Cardiac fibroblast (primary cell): ENCODE measurements around the gene LRMDA.

ENCODE experiments used
- DNase-seq, 2 donors: peaks; one replicate each; pipeline versions ENCODE4 v3.0.0 to v3.0.0-alpha.2; 2010; ENCODE audit warnings: low read depth in 2 of 2
- H3K4me3 ChIP-seq, 2 donors: replicated peaks in 1 of 2; 1 replicate in 1 of 2; 2 replicates in 1 of 2; pipeline ENCODE4 v1.5.1; 2011; ENCODE audit warnings: low read depth in 2 of 2, low read length in 2 of 2, mild to moderate bottlenecking in 2 of 2, moderate library complexity in 1 of 2
- TF ChIP-seq, protein P1 (sequence below): IDR thresholded peaks from one replicate; pipeline ENCODE4 v1.5.1; 2011; ENCODE audit warnings: low read depth, mild to moderate bottlenecking, low read length, inconsistent platforms

LRMDA gene

DNA sequence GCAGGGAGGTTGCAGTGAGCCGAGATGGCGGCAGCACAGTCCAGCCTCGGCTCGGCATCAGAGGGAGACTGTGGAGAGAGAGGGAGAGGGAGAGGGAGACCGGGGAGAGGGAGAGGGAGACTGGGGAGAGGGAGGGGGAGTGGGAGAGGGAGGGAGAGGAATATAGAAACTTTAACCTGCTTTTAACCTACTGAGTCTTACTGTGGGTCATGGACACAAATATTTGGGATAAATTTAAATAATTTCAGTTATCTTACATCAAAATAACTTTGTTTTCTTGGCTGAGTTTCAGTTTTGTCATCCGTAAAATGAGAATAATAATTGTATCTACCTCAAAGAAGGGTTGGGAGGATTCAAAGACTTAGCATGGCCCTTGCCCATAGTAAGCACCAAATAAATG lies 319.8 kb downstream of the LRMDA start:
- no peak overlapping the region for H3K4me3 ChIP-seq
- TF ChIP-seq, protein P1, sequence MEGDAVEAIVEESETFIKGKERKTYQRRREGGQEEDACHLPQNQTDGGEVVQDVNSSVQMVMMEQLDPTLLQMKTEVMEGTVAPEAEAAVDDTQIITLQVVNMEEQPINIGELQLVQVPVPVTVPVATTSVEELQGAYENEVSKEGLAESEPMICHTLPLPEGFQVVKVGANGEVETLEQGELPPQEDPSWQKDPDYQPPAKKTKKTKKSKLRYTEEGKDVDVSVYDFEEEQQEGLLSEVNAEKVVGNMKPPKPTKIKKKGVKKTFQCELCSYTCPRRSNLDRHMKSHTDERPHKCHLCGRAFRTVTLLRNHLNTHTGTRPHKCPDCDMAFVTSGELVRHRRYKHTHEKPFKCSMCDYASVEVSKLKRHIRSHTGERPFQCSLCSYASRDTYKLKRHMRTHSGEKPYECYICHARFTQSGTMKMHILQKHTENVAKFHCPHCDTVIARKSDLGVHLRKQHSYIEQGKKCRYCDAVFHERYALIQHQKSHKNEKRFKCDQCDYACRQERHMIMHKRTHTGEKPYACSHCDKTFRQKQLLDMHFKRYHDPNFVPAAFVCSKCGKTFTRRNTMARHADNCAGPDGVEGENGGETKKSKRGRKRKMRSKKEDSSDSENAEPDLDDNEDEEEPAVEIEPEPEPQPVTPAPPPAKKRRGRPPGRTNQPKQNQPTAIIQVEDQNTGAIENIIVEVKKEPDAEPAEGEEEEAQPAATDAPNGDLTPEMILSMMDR, result no peak
- DNase-seq, result no peak

- TF ChIP-seq, protein P1, result no peak
- DNase-seq, result no peak
- no peak overlapping the region for H3K4me3 ChIP-seq
Observed at GRCh38 chr10:75753621-75754020, 322.2 kb downstream of the LRMDA start.

DNA sequence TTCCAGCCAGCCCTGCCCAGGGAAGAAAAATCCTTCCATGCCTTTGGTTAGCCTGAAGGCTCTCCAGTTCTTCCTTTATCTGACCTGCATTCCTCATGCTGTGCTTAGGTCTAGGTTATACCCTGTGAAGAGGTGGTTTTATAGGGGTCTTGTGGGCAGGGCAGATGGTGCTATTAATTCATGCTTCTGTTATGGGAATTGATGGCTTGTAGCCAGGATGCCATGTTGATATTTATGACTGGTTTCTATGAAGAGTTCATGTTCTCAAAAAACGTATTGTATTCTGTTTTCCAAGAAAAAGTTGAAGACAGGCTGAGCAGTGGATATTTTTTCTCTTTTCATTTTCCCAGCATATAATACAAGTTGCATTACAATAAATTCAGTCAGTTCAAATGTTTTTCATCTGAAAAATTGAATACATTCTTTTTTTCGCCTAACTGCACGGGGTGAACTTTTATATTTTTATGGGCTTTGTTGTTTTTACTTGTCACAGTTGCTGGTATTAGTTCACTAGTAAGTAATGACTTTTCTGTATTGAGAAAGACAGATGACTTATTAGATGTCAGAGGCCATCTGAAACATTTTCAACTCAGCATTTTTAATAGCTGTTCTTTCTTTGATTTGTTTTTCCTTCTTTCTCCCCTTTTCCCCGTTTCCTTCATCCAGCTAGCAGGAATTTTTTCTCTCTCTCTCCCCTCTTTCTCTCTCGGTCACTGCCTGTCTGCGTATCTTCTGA lies 322.8 kb downstream of the LRMDA start:
- DNase-seq, result no peak
- H3K4me3 ChIP-seq, result no peak overlapping the region
- TF ChIP-seq, protein P1, result no peak

DNA sequence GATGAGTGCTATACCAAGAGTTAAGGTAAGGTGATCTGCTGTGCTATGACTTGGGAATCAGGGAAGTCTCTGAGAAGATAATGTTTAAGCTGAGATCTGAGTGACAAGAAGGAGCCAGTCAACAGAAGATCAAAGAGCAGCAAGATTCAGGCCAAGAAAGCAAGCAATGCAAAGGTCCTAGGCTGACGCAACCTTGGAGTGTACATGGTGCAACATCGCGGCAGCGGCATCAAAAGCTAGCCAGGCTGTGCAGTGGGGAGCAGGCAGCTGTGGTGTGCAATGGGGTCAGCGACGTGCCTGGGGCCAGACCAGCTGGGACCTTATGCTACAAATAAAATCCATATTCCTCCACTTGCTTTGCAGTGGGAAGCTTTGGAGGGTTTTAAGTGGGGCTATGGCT lies 324.1 kb downstream of the LRMDA start:
- TF ChIP-seq, protein P1, result no peak
- DNase-seq, result no peak
- H3K4me3 ChIP-seq, result no peak overlapping the region

DNA sequence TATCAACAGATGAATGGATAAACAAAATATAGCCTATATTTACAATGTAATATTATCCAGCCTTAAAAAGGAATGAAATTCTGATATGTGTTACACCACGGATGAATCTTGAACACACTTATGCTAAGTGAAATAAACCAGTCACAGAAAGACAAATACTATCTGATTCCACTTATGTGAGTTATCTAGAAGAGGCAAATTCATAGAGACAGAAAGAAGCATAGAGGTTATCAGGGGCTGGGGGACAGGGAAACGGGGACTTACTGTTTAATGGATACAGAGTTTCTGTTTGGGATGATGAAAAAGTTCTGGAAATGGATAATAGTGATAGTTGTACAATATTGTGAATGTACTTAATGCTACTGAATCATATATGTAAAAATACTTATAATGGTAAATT lies 329.9 kb downstream of the LRMDA start:
- no peak for DNase-seq
- H3K4me3 ChIP-seq, result no peak overlapping the region
- TF ChIP-seq, protein P1, result no peak

GRCh38 chr10:75762431-75762802 lies 331.0 kb downstream of the LRMDA start:
- H3K4me3 ChIP-seq, result no peak overlapping the region
- DNase-seq, result no peak
- TF ChIP-seq, protein P1, result no peak

DNA sequence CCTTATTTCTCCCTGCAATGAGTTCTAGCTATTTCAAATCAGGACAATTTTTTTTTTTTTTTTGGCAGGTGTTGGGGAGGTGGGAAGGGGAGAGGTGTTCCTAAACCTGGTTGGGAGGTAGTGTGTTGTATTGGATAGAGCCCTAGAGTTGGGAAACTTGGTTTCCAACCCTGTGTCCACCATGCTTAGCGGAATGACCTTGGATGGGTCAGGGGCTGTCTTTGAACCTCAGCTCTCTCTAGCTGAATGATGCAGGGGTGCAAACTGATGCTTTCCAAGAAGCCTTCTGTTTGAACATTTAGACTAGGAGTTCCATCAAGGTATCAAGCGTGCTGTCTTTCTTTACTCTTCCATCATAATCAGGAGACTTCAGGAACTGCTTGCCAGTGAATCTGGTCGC lies 332.2 kb downstream of the LRMDA start:
- H3K4me3 ChIP-seq, result no peak overlapping the region
- DNase-seq, result no peak
- TF ChIP-seq, protein P1, result no peak
